ENCODE data around the gene CDO1.

- TF ChIP-seq CTCF (IDR thresholded peaks at IDR 0.05) (no peak), POLR2AphosphoS5 (IDR thresholded peaks at IDR 0.05) (no peak), POLR2A (IDR thresholded peaks at IDR 0.05) (no peak)
Observed at GRCh38 chr5:115855959-115856358, 39.5 kb upstream of the CDO1 start.
